GM12892 (cell line): ENCODE results near the gene MYO1D.

Source experiments
- POLR2A ChIP-seq: IDR thresholded peaks from 2 replicates; pipeline ENCODE4 v1.6.1; 2011; ENCODE audit warnings: low read depth, low read length, control low read depth
- POLR2AphosphoS5 ChIP-seq: IDR thresholded peaks from 2 replicates; pipeline ENCODE4 v1.6.1; 2011; ENCODE audit warnings: low read depth, low read length, control low read depth
- TAF1 ChIP-seq: IDR thresholded peaks from 2 replicates; pipeline ENCODE4 v1.6.1; 2011; ENCODE audit warnings: low read depth, mild to moderate bottlenecking, control low read depth, low read length, borderline replicate concordance

GRCh38 chr17:32553168-32553567 is 323.8 kb downstream of the MYO1D start:
- TF ChIP-seq POLR2A (no peak), POLR2AphosphoS5 (no peak), TAF1 (no peak)
